Measurements from ENCODE around the gene UGGT1.
A peak's percentile ranks its signal among the peaks of the same experiment; 100 is the strongest.

Gene UGGT1

GRCh38 chr2:128090945-128091725 is at the start of gene UGGT1:
UGGT1 (plus strand) TSS chr2:128091200; CDS start chr2:128091358, 158 bp downstream.
- peak; percentile 89 for DNase-seq

- DNase-seq: no peak
Measured at GRCh38 chr2:128041561-128041960, 49.4 kb upstream of the UGGT1 start.

- no peak for DNase-seq
Measured at GRCh38 chr2:128043041-128043440, 48.0 kb upstream of the UGGT1 start.

- no peak for DNase-seq
Measured at GRCh38 chr2:128053331-128053730, 37.7 kb upstream of the UGGT1 start.

- no peak for DNase-seq
Measured at GRCh38 chr2:128054104-128054885, 36.7 kb upstream of the UGGT1 start.

- DNase-seq: no peak
Measured at GRCh38 chr2:128057334-128057733, 33.7 kb upstream of the UGGT1 start.

GRCh38 chr2:128058114-128058513 is 32.9 kb upstream of the UGGT1 start:
- no peak for DNase-seq

GRCh38 chr2:128062571-128062970 is 28.4 kb upstream of the UGGT1 start:
- DNase-seq: no peak

- no peak for DNase-seq
Measured at GRCh38 chr2:128064353-128064752, 26.6 kb upstream of the UGGT1 start.

GRCh38 chr2:128069769-128070168 is 21.2 kb upstream of the UGGT1 start:
- DNase-seq: no peak

- no peak for DNase-seq
Measured at GRCh38 chr2:128073278-128073677, 17.7 kb upstream of the UGGT1 start.

- no peak for DNase-seq
Measured at GRCh38 chr2:128076461-128077106, 14.4 kb upstream of the UGGT1 start.

GRCh38 chr2:128084757-128085156 is 6.2 kb upstream of the UGGT1 start:
- no peak for DNase-seq

- no peak for DNase-seq
Measured at GRCh38 chr2:128086244-128086643, 4.8 kb upstream of the UGGT1 start.

GRCh38 chr2:128090575-128090944 is 440 bp upstream of the UGGT1 start:
- DNase-seq: no peak

- no peak for DNase-seq
Measured at GRCh38 chr2:128091726-128092080, 703 bp downstream of the UGGT1 start.

GRCh38 chr2:128092656-128093055 is 1.7 kb downstream of the UGGT1 start:
- DNase-seq: no peak

- no peak for DNase-seq
Measured at GRCh38 chr2:128093762-128094161, 2.8 kb downstream of the UGGT1 start.

- DNase-seq: no peak
Measured at GRCh38 chr2:128095201-128095600, 4.2 kb downstream of the UGGT1 start.

GRCh38 chr2:128103407-128103806 is 12.4 kb downstream of the UGGT1 start:
- no peak for DNase-seq

GRCh38 chr2:128105072-128105471 is 14.1 kb downstream of the UGGT1 start:
- DNase-seq: no peak

GRCh38 chr2:128108166-128108565 is 17.2 kb downstream of the UGGT1 start:
- DNase-seq: no peak

- no peak for DNase-seq
Measured at GRCh38 chr2:128109243-128109642, 18.2 kb downstream of the UGGT1 start.
